ENCODE results near the gene FAM219A.

FAM219A gene

GRCh38 chr9:34413231-34413852 lies 45.0 kb downstream of the FAM219A start:
- peak; percentile 74 for ATAC-seq
- no peak for TF ChIP-seq ZC3H10 (CRISPR knock-in tag; IDR thresholded peaks at IDR 0.05)
- no peak for TF ChIP-seq POU6F1 (CRISPR knock-in tag; IDR thresholded peaks at IDR 0.05; ENCODE audit: borderline replicate concordance, low read depth)
- no peak for TF ChIP-seq RARB (CRISPR knock-in tag; IDR thresholded peaks at IDR 0.05)
- TF ChIP-seq ISL1 (CRISPR knock-in tag; IDR thresholded peaks at IDR 0.05) = no peak
- no peak for TF ChIP-seq PPARA (CRISPR knock-in tag; IDR thresholded peaks at IDR 0.05; ENCODE audit: borderline replicate concordance)
- TF ChIP-seq CREB5 (CRISPR knock-in tag; IDR thresholded peaks at IDR 0.05; ENCODE audit: low read depth) = no peak
- no peak for TF ChIP-seq BACH2 (CRISPR knock-in tag; IDR thresholded peaks at IDR 0.05; ENCODE audit: borderline replicate concordance)
- no peak for TF ChIP-seq ESRRG (CRISPR knock-in tag; IDR thresholded peaks at IDR 0.05)
- TF ChIP-seq TOX (CRISPR knock-in tag; IDR thresholded peaks at IDR 0.05; ENCODE audit: borderline replicate concordance) = no peak
- no peak for TF ChIP-seq CSRNP3 (CRISPR knock-in tag; IDR thresholded peaks at IDR 0.05)
- no peak for TF ChIP-seq ZNF70 (CRISPR knock-in tag; IDR thresholded peaks at IDR 0.05)
- no peak for TF ChIP-seq ZNF565 (CRISPR knock-in tag; conservative IDR thresholded peaks at IDR 0.05; ENCODE audit: low read depth)
- no peak for TF ChIP-seq ZFP30 (CRISPR knock-in tag; IDR thresholded peaks at IDR 0.05)
- no peak for TF ChIP-seq SNAI2 (CRISPR knock-in tag; IDR thresholded peaks at IDR 0.05)
- TF ChIP-seq GLIS3 (CRISPR knock-in tag; IDR thresholded peaks at IDR 0.05) = no peak

GRCh38 chr9:34412336-34412735 lies 46.0 kb downstream of the FAM219A start:
- ATAC-seq = no peak
- TF ChIP-seq ZNF70 (CRISPR knock-in tag; IDR thresholded peaks at IDR 0.05) (no peak), ESRRG (CRISPR knock-in tag; IDR thresholded peaks at IDR 0.05) (no peak), PPARA (CRISPR knock-in tag; IDR thresholded peaks at IDR 0.05; ENCODE audit: borderline replicate concordance) (no peak), ZC3H10 (CRISPR knock-in tag; IDR thresholded peaks at IDR 0.05) (no peak), ZFP30 (CRISPR knock-in tag; IDR thresholded peaks at IDR 0.05) (no peak), ISL1 (CRISPR knock-in tag; IDR thresholded peaks at IDR 0.05) (no peak), ZFP3 (CRISPR knock-in tag; IDR thresholded peaks at IDR 0.05) (no peak), SNAI2 (CRISPR knock-in tag; IDR thresholded peaks at IDR 0.05) (no peak), ARNTL (CRISPR knock-in tag; IDR thresholded peaks at IDR 0.05; ENCODE audit: borderline replicate concordance, low read depth) (no peak), TOX (CRISPR knock-in tag; IDR thresholded peaks at IDR 0.05; ENCODE audit: borderline replicate concordance) (no peak), OSR1 (CRISPR knock-in tag; IDR thresholded peaks at IDR 0.05) (no peak), CSDC2 (CRISPR knock-in tag; IDR thresholded peaks at IDR 0.05) (no peak), BACH2 (CRISPR knock-in tag; IDR thresholded peaks at IDR 0.05; ENCODE audit: borderline replicate concordance) (no peak), ZNF8 (CRISPR knock-in tag; IDR thresholded peaks at IDR 0.05) (no peak)

- ATAC-seq = no peak
- TF ChIP-seq CSDC2 (CRISPR knock-in tag; IDR thresholded peaks at IDR 0.05) = no peak
Observed at GRCh38 chr9:34409154-34409553, 49.2 kb downstream of the FAM219A start.

GRCh38 chr9:34408173-34408572 lies 50.2 kb downstream of the FAM219A start:
- no peak for ATAC-seq

More at GRCh38 chr9:34408173-34408572, 50.2 kb downstream of the FAM219A start:
- TF ChIP-seq ZC3H10 (CRISPR knock-in tag; IDR thresholded peaks at IDR 0.05) = no peak
- no peak for TF ChIP-seq ZFP3 (CRISPR knock-in tag; IDR thresholded peaks at IDR 0.05)
- no peak for TF ChIP-seq ZNF70 (CRISPR knock-in tag; IDR thresholded peaks at IDR 0.05)
- no peak for TF ChIP-seq CSRNP3 (CRISPR knock-in tag; IDR thresholded peaks at IDR 0.05)
- TF ChIP-seq POU6F1 (CRISPR knock-in tag; IDR thresholded peaks at IDR 0.05; ENCODE audit: borderline replicate concordance, low read depth) = no peak
- TF ChIP-seq RARB (CRISPR knock-in tag; IDR thresholded peaks at IDR 0.05) = no peak
- no peak for TF ChIP-seq CSDC2 (CRISPR knock-in tag; IDR thresholded peaks at IDR 0.05)
- TF ChIP-seq OSR1 (CRISPR knock-in tag; IDR thresholded peaks at IDR 0.05) = no peak

Data from SK-N-SH treated with all-trans-retinoic acid at 6 μM for 48 hours (cell line).